ENCODE measurements around the gene UQCRC2. TPM values are rescaled to one million over a fixed set of nuclear protein-coding genes. Genes with fewer than 3 reads are reported as not detected.
"Not testable (repeated sequence)": the region's sequence is repeated elsewhere in the genome, so short reads cannot be mapped to it uniquely, and the experiment has no call there.

Gene UQCRC2
- total RNA-seq, 4 donors from 2014 or later: 99.9 to 153 (median 140) TPM

DNA sequence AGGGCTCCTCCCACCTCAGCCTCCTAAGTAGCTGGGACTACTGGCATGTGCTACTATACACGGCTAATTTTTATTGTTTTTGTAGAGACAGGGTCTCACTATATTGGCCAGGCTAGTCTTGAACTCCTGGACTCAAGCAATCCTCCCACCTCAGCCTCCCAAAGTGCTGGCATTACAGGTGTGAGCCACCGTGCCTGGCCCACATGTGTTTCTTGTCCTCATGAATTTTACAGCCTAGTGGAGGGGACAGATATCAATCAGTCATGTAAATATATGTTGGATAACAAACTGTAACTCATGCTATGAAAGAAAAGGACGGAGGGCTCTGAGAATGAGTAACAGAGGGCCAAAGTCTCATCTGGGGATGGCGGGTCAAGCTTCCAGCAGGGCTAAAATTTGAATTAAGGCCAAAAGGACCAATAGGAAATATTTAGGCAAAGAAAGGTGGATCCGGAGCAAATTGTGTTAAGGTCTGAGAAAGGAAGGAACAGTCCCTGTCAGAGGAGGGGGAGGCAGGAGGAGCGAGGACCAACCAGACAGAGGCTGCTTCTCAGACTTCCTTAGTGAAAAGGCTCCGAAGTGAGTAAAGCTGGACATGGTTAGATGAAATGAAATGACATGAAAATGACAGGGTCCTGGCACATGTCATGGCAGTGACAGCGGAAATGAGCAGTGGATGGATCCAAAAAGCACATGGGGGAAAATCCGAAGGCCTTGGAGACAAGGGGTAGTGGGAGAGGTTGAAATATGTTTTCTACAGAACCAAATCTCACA is 43.9 kb downstream of the UQCRC2 start:
- 82 to 88% methylated on average over 9 of the region's 9 CpGs for WGBS, 2 donors
- DNase-seq (ENCODE audit: low spot score in 2 of 2): no peak
- intact Hi-C loops (cut with DNase I; ENCODE audit: low total_unique reads): no loop called here
- no peak overlapping the region for H3K4me3 ChIP-seq (ENCODE audit: low read depth, poor library complexity, severe bottlenecking)
- TF ChIP-seq, protein P1, sequence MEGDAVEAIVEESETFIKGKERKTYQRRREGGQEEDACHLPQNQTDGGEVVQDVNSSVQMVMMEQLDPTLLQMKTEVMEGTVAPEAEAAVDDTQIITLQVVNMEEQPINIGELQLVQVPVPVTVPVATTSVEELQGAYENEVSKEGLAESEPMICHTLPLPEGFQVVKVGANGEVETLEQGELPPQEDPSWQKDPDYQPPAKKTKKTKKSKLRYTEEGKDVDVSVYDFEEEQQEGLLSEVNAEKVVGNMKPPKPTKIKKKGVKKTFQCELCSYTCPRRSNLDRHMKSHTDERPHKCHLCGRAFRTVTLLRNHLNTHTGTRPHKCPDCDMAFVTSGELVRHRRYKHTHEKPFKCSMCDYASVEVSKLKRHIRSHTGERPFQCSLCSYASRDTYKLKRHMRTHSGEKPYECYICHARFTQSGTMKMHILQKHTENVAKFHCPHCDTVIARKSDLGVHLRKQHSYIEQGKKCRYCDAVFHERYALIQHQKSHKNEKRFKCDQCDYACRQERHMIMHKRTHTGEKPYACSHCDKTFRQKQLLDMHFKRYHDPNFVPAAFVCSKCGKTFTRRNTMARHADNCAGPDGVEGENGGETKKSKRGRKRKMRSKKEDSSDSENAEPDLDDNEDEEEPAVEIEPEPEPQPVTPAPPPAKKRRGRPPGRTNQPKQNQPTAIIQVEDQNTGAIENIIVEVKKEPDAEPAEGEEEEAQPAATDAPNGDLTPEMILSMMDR (IDR thresholded peaks at IDR 0.05): no peak
- TF ChIP-seq POLR2A (IDR thresholded peaks at IDR 0.05): no peak

DNA sequence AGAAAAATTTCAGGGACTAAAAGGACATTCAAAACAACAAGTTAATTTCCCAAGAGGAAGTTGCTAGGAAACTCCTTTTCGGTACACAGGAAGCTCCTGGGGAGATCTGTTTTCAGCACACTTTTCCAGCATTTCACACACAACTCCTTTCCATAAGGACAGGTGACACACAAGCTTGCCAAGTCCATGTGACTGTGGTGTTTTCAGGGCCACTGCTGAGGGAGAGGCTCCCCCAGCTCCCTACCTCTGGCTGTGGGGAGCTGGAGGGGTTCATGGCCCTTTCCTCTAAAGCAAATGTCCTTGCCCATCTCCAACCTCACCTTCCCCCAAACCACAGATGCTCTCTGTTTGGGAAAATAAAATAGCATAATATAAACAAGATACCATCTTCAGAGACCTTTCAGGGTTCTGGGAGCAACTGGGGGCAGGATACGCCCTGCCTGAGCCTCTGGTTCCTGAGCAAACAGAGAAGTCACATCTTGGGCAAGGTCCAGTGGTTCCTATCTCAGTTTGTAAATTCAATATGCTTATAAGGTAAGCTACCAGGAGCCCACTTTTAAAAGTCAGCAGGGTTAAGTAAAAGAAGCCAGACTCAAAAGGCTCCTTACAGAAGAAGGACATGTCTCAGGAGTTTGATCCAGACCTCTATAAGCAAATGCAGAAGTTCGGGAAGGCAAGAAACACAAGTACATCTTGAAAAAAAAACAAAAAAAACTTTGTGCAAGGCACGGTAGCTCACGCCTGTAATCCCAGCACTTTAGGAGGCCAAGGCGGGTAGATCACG is 44.7 kb downstream of the UQCRC2 start:
- 88 to 94% methylated on average over 7 of the region's 7 CpGs for WGBS, 2 donors
- no peak for DNase-seq (ENCODE audit: low spot score in 2 of 2)
- no peak for TF ChIP-seq POLR2A (IDR thresholded peaks at IDR 0.05)
- TF ChIP-seq, protein P1 (IDR thresholded peaks at IDR 0.05): no peak
- no peak overlapping the region for H3K4me3 ChIP-seq (ENCODE audit: low read depth, poor library complexity, severe bottlenecking)
- intact Hi-C loops (cut with DNase I; ENCODE audit: low total_unique reads): no loop called here

DNA sequence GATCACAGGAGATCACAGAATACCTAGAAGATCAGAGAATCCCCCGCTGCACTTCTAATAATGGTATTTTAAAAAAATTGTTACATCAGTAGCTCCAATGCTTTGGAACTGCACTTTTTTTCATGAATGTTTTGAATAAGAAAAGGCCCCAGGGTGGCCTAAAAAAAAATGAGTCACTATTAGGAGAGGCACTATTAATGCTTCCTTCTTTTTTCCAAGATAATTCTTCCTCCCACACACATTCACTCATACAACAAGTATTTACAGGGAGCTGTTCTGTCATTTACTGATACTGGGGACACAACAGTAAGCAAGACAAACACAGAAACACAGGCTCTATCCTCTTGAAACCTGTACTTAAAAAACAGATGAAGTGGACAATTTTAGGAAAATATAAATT is 48.4 kb downstream of the UQCRC2 start:
- intact Hi-C loops (cut with DNase I; ENCODE audit: low total_unique reads): loop anchor here (5.0 kb wide), 2 partner anchors 71 to 186 kb away; no protein-coding TSS in a partner anchor
- H3K4me3 ChIP-seq (ENCODE audit: low read depth, poor library complexity, severe bottlenecking): no peak overlapping the region
- 28 to 32% methylated on average over 1 of the region's 1 CpG for WGBS, 2 donors
- no peak for DNase-seq (ENCODE audit: low spot score in 2 of 2)
- TF ChIP-seq, protein P1 (IDR thresholded peaks at IDR 0.05): no peak
- no peak for TF ChIP-seq POLR2A (IDR thresholded peaks at IDR 0.05)

DNA sequence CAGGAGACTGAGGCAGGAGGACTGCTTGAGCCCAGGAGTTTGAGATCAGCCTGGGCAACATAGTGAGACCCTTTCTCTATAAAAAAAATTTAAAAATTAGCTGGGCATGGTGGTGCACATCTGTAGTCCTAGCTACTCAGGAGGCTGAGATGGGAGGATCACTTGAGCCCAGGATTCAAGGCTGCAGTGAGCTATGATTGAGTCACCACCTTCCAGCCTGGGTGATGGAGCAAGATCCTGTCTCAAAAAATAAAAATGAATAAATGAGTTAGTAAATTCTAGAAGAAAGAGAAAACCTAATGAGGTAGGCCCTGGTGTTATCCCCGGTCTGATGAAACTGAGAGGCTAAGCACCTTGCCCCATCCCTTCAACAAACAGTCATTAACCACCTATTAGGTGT is 48.9 kb downstream of the UQCRC2 start:
- not testable (repeated sequence) for DNase-seq (ENCODE audit: low spot score in 2 of 2); H3K4me3 ChIP-seq (ENCODE audit: low read depth, poor library complexity, severe bottlenecking)
- intact Hi-C loops (cut with DNase I; ENCODE audit: low total_unique reads): loop anchor here (5.0 kb wide), 2 partner anchors 70 to 185 kb away; no protein-coding TSS in a partner anchor
- WGBS, 2 donors: 96 to 100% methylated on average over 1 of the region's 1 CpG

DNA sequence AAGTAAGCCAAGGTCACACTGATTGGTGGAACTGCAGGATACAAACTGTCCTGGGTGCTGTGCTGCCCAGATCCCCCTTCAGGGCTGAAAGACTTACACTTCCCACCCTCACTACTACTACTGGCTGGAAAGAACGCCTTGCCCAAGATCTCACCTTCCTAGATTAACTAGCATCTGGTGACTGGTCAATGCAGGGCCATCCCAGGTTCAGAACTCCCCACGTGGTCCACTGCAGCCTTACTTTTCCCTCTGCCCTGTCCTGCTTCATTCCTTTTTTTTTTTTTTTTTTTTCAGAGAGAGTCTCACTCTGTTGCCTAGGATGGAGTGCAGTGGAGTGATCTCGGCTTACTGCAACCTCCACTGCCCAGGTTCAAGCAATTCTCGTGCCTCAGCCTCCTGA is 50.0 kb downstream of the UQCRC2 start:
- H3K4me3 ChIP-seq (ENCODE audit: low read depth, poor library complexity, severe bottlenecking): no peak overlapping the region
- no peak for DNase-seq (ENCODE audit: low spot score in 2 of 2)
- no peak for TF ChIP-seq POLR2A (IDR thresholded peaks at IDR 0.05)
- TF ChIP-seq, protein P1 (IDR thresholded peaks at IDR 0.05): no peak
- WGBS, 2 donors: 84 to 88% methylated on average over 4 of the region's 4 CpGs
- intact Hi-C loops (cut with DNase I; ENCODE audit: low total_unique reads): loop anchor here (5.0 kb wide), 2 partner anchors 69 to 184 kb away; no protein-coding TSS in a partner anchor

DNA sequence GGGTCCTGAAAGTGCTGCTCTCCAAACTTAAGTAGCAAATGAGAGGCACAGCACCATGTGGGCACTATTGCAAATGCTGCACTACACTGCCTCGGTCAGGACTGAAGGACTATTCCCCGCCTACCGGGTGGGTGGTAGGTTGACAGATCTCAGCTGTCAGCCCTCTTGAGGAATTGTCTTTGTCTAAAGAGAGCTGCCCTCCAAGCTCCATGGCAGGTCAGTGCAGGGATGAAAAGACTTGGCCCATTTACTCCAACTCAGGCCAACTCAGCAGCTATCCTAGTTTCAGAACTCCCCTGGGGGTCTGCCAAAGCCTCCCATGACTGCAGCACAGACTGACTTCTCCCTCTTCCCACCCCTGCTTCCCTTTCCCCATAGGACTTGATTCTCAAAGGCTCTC is 51.2 kb downstream of the UQCRC2 start:
- DNase-seq (ENCODE audit: low spot score in 2 of 2): no peak
- intact Hi-C loops (cut with DNase I; ENCODE audit: low total_unique reads): loop anchor here (5.0 kb wide), 2 partner anchors 68 to 183 kb away; no protein-coding TSS in a partner anchor
- WGBS, 2 donors: 49 to 56% methylated on average over 3 of the region's 3 CpGs
- TF ChIP-seq, protein P1 (IDR thresholded peaks at IDR 0.05): no peak
- TF ChIP-seq POLR2A (IDR thresholded peaks at IDR 0.05): no peak
- no peak overlapping the region for H3K4me3 ChIP-seq (ENCODE audit: low read depth, poor library complexity, severe bottlenecking)

All from lower leg skin (tissue), 4 donors.